ENCODE results near the gene PTPN2.

PTPN2 gene

DNA sequence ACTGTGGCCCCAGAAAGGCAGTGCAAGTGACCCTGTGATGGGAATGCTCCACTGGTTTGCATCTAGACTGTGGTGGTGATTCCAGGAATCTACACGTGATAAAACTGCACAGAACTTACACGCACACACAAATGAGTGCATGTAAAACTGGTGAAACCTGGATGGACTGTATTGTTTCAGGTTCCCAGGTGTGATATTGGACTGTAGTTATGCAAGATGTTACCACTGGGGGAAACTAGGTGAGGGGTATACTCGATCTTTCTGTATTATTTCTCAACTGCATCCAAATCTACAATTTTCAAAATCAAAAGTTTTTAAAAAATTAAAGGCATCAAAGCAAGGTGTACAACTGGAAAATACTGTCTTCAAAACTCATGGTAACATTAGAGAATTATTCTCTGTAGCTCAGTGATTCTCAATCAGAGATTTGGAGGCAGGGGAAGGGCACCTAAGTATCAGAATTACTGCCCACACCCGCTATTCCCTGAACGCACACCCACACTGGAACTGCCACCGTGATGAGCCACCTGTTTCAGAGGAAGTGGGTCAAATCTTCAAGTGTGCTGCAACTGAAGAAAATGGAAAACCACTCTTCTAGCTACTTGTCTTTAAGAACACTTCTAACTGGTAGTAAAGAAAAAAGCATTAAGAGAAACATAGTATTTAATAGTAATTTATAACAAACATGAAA, 26.7 kb downstream of the PTPN2 start:
- no peak for DNase-seq (ENCODE audit: extremely low read depth, low read depth)
- TF ChIP-seq, protein P1, sequence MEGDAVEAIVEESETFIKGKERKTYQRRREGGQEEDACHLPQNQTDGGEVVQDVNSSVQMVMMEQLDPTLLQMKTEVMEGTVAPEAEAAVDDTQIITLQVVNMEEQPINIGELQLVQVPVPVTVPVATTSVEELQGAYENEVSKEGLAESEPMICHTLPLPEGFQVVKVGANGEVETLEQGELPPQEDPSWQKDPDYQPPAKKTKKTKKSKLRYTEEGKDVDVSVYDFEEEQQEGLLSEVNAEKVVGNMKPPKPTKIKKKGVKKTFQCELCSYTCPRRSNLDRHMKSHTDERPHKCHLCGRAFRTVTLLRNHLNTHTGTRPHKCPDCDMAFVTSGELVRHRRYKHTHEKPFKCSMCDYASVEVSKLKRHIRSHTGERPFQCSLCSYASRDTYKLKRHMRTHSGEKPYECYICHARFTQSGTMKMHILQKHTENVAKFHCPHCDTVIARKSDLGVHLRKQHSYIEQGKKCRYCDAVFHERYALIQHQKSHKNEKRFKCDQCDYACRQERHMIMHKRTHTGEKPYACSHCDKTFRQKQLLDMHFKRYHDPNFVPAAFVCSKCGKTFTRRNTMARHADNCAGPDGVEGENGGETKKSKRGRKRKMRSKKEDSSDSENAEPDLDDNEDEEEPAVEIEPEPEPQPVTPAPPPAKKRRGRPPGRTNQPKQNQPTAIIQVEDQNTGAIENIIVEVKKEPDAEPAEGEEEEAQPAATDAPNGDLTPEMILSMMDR (IDR thresholded peaks at IDR 0.05; ENCODE audit: low read depth, low read length) = no peak

DNA sequence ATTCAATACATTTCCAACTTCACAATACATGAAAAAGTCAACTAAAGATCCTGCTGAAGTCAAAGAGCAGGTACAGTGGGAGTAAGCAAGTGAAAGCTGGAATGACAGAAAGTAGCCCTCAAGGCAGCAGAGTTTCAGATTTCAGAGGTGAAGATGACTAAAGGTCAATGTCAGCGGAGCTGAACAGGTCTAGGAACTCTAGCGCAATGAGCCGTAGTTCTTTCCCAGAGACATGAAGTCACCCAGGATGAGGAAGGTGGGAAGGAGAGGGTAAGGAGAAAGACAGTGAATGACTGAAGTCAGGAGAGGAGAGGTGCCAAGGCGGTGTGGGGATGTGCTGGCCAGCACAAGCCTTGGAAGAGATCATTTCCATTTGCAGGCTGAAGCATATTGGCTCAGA, 28.1 kb downstream of the PTPN2 start:
- DNase-seq (ENCODE audit: extremely low read depth, low read depth) = no peak
- TF ChIP-seq, protein P1 (IDR thresholded peaks at IDR 0.05; ENCODE audit: low read depth, low read length) = no peak

DNA sequence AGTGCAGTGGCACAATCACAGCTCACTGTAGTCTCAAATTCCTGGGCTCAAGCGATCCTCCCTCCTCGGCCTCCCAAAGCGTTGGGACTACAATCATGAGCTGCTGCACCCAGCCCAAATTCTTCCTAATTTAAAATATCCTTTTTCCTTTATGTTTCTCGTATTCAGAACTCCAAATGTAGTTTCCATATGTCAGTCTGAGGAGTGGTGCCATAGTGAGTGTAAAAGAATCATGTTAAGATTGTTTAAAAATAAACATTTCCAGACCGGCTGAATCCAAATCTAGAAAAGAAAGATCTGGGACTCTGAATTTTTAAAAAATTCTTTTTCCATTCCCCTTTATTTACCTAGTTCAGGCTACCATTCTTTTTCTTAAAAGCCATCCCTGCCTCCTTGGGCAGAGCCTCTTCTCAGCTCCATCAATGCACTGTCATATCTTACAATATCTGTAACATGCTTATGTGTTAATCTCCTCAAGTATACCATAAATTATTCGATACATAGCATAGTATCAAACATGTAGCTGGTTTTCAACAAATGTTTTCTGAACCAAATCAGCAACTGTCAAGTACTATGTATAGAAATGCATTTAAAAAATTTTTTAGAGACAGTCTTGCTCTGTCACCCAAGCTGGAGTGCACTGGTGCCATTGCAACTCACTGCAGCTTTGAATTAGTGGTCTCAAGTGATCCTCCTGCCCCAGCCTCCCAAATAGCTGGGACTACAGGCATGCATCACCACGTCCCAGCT, 31.3 kb downstream of the PTPN2 start:
- no peak for DNase-seq (ENCODE audit: extremely low read depth, low read depth)

DNA sequence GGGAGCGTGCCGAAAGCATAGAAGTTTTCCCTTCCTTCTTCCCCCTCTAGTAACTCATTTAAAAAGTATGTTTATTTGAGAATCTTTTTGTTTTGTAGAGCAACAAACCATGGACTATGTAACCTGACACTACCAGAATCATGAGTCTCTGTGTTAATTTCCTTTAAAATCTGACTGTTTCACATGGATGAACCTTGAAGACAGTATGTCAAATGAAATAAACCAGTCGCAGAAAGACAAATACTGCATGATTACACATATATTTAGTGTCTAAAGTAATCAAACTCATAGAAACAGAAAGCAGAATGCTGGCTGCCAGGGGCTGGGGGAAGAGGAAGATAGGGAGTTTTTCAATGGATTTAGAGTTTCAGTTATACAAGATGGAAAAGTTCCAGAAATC, 32.3 kb downstream of the PTPN2 start:
- peak; percentile 63 for DNase-seq (ENCODE audit: extremely low read depth, low read depth)
- TF ChIP-seq, protein P1 (IDR thresholded peaks at IDR 0.05; ENCODE audit: low read depth, low read length) = no peak

More for the DNA sequence above, 31.3 kb downstream of the PTPN2 start:
- TF ChIP-seq, protein P1 (IDR thresholded peaks at IDR 0.05; ENCODE audit: low read depth, low read length) = no peak

DNA sequence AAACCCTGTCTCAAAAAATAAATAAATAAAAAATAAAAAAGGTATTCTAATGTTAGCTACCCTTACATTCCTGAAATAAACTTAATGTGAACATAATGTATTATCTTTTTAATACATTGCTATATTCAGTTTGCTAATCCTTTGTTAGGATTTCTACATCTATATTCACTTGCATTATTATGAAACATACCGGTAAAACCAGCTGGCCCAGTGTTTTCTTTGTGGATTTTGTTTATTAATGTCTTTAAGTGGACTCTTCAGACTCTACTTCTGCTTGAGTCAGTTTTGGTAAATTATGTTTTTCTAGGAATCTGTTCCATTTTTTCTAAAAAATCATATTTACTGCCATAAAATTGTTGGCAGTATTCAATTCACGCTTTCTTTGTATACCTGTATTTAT, 34.5 kb downstream of the PTPN2 start:
- TF ChIP-seq, protein P1 (IDR thresholded peaks at IDR 0.05; ENCODE audit: low read depth, low read length) = no peak
- DNase-seq (ENCODE audit: extremely low read depth, low read depth) = no peak

DNA sequence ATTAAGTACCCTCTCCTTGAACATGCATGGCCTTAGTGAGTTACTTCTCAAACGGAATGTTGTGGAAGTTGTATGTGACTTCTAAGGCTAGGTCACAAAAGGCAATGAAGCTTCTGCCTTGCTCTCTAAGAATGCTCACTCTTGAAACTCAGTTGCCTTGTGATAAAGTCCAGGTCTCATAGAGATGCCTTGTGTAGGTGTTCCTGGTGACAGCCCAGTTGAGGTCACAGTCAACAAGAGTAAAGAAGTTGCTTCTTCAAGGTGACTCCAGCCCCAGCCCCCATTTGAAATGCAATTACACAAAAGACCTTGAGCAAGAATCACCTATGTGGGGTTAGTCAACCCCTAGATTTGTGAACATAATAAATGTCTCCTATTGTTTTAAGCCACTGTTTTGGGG, 35.6 kb downstream of the PTPN2 start:
- no peak for DNase-seq (ENCODE audit: extremely low read depth, low read depth)
- TF ChIP-seq, protein P1 (IDR thresholded peaks at IDR 0.05; ENCODE audit: low read depth, low read length) = no peak

DNA sequence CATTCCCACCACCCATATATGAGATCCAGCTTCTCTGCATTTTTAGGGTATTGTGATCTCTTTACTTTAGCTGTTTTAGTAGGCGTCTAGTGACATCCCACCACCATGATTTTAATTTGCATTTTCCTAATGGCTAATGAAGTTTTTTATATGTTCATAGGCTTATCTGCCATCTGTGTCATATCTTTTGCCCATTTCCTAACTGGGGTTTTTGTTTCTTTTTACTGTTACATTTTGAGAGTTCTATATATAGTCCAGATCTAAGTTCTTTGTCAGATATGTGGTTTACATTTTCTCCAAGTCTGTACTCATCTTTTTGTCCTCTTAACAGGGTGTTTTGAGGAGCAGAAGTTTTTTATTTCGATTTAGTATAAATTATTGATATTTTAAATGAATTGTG, 39.6 kb downstream of the PTPN2 start:
- DNase-seq (ENCODE audit: extremely low read depth, low read depth) = no peak
- TF ChIP-seq, protein P1 (IDR thresholded peaks at IDR 0.05; ENCODE audit: low read depth, low read length) = no peak

Measured in AG09319 (cell line).